OCI-LY3 (cell line): ENCODE results near the gene KCNAB1.

ENCODE experiments used
- CTCF ChIP-seq: fragments of 200-600, 300-600 bp; sonication (generic); IDR thresholded peaks from 2 replicates; pipeline ENCODE4 v1.5.1; 2014; ENCODE audit warnings: antibody characterized with exemption, low read length, low read depth
- EZH2phosphoT487 ChIP-seq: fragments of 200-600 bp; shearing (Covaris generic); IDR thresholded peaks from 2 replicates; pipeline ENCODE4 v1.6.1; 2018; ENCODE audit warnings: antibody characterized with exemption, mixed run types, low read depth

- TF ChIP-seq CTCF (no peak), EZH2phosphoT487 (no peak)
These were observed 325.0 kb downstream of the KCNAB1 start for GRCh38 chr3:156445117-156446090.
